NCI-H2029 treated with DMSO at 0.1 percent for 48 hours (cell line): Measurements from ENCODE around the gene SERGEF.

Source experiments
- DNase-seq: peaks from one replicate; lab custom pipeline; 2025; lab: John Stamatoyannopoulos, UW

Gene SERGEF

DNA sequence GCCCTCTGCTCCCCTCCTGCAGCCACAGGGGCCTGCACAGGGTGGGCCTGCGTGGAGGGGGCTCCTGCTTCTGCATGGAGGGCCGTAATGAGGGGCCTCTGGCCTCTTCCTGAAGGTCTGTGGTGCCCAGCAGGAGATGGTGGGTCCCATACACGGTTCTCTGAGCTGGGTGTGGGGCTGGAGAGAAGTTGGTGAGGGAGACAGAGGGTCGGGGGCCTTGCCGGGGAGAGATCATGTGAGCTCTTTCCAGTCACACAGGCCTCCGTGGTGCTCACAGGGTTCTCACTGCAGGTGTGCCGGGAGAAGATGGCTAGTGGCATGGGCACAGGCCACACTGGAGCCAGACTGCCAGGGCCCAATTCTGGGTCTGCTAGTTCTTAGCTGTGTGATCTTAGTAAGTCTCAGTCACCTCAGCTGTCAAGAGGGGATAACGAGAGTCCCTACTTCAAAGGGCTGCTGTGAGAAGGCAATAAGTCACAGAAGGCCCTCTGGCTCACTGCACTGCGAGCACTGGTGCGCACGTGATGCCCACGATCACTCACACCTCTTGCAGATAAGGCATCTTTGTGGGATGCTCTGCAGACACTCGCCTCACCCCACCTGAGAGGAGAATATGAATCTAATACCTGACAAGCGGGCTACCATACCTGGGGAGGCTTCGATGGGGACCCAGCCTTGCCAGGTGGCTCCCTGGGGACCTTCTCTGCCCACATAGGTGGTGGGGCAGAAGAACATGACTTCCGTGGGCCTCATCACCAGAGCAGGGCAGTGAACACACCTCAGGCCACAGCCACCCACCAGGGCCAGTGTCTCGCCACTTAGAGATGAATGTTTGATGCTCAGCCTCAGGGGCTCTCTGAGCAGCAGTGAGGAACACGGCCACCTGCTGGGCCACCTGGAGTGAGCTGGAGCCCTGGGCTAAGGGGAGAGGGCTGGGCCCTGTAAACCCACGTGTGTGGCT, 263.8 kb downstream of the SERGEF start:
- no peak for DNase-seq

DNA sequence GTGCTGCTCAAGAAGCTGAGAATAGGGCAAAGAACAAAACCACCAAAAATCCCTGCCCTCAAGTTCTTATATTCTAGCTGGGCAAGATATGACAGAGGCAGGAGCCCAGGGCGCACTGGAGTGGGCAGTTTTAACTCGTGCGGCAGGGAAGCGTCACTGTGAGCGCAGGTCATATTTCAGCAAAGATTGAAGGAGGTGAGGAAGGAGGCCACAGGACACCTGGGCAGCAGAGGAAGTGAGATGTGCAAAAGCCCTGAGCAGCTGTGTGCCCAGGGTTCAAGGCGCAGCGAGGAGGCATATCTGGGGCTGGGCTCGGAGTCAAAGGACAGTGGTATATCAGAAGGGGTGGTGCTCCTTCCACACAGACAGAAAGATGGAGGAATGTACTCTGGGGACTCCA, 264.8 kb downstream of the SERGEF start:
- DNase-seq: no peak

DNA sequence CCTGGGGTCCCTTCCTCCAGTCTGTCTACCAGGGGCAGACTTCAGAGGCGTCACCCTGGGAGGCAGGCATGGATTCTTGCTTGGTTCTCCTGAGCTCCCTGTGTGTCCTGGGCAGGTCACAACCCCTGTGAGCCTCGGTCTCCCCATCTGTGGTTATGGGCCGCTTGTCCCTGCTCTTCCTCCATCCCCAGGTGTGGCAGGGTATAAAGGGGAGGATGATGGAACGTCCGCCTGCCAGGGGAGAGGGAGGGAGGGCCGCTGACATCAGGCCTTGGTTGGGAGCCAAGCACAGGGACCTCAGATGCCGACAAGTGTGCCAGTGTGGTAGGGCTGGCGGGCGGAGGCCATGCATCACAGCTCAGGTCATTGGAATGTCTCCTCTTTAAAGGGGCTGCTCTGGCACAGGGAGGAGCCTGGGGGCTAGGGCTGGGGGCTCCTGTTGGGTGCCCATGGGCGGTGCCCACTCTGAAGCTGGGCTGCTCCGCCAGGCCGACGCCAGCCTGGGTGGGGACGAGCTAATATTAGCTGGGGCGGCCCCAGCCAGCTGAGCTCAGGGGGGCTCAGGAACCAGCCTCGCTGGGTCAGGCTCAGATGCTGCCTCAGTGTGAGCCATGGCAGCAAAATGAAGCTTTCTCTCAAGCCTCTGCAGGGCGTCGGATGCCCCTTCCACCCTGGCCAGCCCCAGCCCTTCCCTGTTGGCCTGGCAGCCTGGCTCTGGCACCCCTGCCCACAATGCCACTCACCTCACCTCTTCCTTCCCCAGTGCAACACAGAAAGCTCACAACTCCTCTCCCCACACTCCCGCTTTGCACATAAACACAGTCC, 265.5 kb downstream of the SERGEF start:
- no peak for DNase-seq

DNA sequence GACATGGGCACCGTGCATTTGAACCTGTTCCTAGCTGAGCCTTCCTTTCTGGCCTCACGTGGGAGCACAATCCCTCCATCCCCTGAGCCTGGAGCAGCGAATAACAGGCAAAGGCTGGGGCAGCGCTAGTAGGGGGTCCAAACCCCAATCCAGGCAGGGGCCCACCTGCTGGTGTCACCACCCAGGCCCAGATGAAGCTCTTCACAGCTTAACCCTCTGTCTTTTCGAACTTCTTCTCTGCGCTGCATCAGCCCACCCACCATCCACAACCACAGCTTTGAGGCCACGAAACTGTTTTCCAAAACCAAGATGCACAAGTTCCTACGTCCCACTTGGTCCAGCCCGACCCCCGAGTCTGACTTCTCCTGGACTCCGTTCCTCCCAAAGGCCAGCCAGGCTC, 266.8 kb downstream of the SERGEF start:
- DNase-seq: no peak

DNA sequence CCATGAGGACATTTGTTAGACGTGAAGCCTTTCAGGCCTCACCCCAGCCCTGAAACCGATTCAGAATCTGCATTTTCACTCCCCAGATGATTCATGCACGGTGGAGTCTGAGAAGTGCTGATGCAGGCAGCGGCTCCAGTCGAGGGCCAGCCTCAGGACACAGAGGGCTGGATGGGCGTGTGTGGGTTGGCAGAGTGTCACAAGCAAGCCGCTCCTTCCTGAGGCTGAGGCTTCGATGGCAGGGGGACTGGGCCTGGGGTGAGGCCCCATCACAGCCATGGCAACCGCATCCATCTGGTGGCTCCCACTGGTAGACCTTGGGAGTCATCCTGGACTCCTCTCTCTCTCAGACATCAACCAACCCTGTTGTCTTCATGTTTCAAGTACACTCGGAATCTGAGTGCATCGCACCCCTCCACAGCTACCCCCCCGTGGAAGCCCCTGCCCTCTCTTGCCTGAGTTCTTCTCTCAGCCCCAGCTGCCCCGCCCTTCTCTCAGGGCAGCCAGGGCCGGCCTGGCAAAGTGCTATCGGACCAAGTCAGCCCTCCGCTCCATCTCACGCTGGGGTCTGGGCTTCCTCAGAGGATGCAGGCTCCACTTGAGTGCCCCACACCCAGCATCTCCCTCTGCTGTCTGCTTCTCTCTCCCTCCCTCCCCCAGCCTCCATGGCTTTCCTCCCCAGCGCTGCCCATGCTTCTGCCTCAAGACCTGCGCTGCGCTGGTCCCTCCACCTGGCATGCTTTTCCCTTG, 267.6 kb downstream of the SERGEF start:
- no peak for DNase-seq

DNA sequence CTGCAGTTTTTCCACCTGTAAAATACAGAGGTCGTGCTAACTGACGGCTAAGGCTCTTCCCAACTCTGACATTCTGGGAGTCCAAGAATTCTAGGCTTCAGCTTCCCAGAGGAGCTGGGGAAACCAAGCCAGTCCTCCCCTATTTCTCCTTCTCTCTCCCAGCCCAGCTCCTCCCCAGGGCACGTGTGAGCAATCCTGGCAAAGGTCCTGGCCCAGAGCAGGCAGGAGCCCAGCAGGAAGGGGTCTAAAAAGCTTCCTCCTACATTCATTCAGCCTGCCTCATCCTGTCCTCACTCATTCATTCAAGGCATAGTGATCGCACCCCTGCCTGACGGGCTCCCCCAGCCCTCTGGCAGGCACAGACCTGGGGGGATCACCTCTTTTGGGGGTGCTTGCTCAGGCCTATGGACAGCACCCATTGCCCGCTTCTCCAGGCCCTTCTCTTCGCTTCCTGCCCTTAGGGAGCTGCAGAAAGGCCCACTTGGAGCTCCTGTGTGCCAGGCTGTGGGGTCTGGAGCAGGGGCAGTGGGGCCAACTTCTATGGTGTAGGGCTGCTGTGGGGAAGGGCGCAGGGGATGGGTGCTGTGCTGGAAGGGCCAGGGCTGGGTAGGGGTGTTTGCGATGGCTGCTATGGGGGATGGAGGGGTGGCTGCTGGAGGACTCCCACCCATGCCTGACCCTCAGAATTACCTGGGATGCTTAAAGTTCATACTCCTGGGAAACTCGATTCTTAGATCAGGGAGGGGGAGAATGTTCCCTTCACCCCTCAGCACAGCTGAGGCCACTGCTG, 268.5 kb downstream of the SERGEF start:
- DNase-seq: no peak

DNA sequence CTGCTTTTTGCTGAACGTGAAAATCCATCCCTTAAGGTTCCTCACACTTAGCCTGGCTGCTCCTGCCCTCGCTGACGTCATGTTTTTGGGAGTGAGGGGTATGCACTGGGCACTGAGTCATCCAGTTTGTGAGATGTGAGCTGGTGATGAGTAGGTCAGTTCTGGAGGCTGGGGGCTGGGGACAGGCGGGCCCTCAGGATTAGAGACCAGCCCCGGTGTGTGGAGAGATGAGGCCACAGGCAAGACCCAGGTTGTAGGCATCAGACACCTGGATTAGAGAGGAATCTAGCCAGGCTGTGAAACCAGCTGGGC, 269.1 kb downstream of the SERGEF start:
- no peak for DNase-seq

DNA sequence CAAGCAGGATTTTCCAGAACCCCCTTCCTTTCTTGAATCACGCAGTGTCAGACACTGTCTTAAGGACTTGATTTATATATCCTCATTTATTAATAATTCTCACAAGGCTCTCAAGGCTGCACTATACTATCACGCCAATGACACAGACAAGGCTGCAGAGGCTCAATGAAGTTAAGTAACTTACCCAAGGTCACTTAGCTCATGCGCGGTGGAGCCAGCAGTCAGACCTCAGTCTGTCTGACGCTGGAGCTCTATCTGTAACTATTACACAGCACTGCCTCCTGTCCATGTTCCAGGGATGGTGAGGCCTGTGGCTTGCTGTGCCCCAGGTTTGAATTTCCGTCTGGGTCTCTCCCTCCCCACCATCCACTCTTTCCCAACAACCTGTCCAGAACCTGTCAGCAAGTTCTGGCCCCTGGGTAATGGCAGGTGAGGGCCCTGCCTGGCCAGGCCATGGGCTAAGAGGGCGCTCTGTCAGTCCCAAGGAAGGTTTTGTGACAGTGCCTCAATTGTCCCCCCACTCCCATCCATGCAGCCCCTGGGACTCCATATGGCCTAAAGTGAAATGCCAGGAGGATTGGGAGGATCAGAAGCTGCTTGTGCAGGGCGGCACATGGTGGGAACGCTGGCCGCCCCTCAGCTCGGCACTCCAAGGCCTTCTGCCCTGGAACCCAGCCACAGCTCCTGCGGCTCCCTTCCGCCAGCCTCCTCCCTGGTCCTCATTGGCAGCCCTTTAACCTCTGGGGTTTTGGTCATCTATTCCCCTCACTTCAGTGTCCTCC, 269.6 kb downstream of the SERGEF start:
- DNase-seq: no peak

DNA sequence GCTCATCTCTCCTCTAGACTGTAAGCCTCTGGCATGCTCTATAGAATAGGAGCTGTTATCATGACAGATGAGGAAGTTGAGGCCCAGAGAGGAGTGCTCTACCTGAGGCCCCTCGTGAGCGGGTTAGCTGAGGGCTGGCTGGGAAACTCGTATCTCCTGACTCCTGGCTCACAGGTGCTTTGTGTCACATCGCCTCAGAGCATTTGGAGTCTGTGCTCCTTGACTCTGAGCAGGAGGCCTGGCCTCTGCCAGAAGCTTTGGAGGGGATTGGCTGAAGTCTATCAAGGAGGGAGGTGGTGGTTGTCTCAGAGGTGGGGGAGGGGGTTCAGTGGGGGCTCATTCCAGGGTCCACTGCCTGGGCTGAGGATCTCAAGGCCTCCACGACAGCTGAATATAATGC, 270.8 kb downstream of the SERGEF start:
- no peak for DNase-seq

DNA sequence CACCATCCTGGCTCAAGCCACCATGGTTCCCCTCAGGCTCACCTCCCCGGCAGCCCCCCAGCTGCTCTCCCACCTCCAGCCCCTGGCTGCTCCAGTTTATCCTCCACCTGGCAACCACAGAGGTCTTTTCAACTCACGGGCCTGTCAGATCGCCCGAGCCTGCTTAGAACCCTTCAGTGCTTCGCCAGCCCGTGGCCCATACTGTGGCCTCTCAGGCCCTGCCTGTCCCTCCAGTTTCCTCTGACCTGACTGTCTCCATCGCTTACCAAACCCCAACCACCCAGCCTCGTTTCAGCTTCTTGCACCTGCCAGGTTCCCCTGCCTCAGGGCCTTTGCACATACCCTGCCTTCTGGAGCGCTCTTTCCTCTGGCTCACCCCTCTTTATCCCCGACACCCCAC, 271.4 kb downstream of the SERGEF start:
- no peak for DNase-seq

DNA sequence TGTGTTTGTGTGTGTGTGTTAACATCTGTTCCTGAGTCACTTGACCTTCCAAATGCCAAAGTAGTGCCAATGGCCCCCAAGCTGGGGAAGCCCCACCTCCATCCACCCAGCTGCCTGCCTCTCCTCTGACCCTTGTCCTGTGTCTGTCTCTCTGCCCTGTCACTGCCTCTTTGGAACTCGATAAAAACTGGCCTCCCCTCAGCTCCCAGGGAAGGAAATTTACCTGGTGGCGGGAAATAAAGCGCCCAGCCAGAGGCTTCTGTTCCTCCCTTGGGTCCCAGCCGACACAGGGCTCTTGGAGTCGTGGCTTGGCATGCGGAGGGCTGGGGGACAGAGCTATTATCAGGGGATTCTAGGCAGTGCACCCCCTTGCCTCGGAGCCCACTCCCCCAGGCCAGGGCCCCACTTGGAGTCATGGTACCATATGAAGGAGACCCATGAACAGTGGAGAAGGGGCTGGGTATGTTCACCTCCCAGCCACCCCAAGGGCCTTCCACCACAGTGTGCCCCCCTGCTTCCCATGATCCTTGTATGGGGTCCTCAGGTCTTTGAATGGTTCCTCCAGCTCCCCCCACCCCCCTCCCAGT, 272.1 kb downstream of the SERGEF start:
- DNase-seq: no peak

DNA sequence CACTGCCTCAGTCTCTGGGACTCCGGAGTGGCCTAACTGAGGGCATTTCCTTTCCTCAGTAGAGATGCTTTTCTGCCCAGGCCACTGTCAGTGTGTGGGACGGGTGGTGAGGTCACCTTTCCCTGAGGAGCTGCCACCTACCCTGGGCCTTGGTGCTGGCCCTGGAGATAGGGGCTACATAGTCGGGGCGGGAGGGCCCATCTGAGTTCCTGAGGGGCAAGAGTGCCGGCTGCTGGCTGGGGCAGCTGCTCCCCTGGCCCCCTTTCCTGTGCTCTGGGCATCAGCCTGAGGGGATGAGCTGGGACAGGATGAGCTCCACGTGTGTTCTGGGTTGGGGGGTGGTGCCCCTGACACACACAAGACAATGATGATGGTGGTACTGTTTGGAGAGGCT, 272.9 kb downstream of the SERGEF start:
- no peak for DNase-seq

DNA sequence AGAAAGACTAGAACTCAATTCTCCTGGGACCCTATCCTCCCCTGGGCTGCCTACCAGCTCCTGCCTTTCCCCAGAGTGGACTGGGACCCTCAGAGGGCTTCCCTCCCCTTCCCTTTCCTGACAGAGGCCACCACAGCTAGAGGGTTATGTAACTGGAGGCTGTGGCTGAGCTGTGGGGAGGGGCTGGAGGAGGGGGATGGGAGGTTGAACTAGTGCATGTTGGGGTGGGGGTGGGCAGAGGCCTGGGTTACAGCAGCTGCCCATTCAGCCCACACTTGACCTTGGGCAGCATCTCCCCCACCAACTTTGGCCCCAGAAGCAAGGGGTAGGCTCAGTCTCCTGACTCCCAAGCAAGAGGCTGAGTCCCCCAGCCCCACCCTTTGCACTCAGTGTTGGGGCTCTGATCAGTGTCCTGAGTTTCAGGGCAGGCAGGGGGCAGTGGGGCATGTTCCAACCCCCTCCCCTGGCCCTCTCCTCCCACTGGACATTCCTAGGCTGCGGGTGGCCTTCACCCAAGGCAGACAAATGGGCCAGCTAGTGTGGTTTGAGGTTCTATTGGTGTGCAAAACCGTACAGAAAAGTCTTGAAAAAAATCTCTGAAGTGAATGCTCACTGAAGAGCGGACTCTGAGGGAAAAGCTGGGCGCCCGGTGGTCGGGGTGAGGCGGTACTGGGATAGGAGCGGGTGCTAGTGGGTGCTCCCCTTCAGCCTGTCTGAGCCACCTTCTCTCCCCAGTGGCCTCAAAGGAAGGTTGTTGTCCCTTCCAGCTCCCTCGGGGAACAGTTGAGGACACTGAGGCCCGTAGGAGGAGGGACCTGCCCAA, 274.5 kb downstream of the SERGEF start:
- DNase-seq: no peak
